SK-N-MC (cell line): ENCODE data around the gene PCGF3.

Experiments used
- DNase-seq: peaks from one replicate; pipeline ENCODE4 v3.0.0-alpha.2; 2011; ENCODE audit warnings: low read depth, low spot score
- H3K27ac ChIP-seq: fragments of 200-600 bp; sonication (generic); 2 replicates; pipeline ENCODE4 v1.5.1; 2016; ENCODE audit warnings: mixed run types
- H3K36me3 ChIP-seq: fragments of 200-600 bp; sonication (generic); 2 replicates; pipeline ENCODE4 v1.6.1; 2017; ENCODE audit warnings: antibody characterized with exemption, low read length, mixed read lengths; ENCODE audit not compliant: insufficient read depth
- H3K4me3 ChIP-seq: fragments of 200-600 bp; sonication (generic); 2 replicates; pipeline ENCODE4 v1.5.1; 2016
- H3K9ac ChIP-seq: fragments of 200-600 bp; sonication (generic); 2 replicates; pipeline ENCODE4 v1.8.0; 2017; ENCODE audit warnings: mixed run types, mixed read lengths; ENCODE audit not compliant: insufficient read length
- H3K9me3 ChIP-seq: fragments of 200-600 bp; sonication (generic); 2 replicates; pipeline ENCODE4 v1.6.1; 2017; ENCODE audit warnings: low read depth, mild to moderate bottlenecking, antibody characterized with exemption, low read length, moderate library complexity, mixed read lengths
- EZH2 ChIP-seq: fragments of 200-600 bp; sonication (generic); IDR thresholded peaks from one replicate; pipeline ENCODE4 v1.6.1; 2017; ENCODE audit warnings: antibody characterized with exemption
- FOXP2 ChIP-seq: optimal IDR thresholded peaks from 2 replicates; pipeline ENCODE3; 2011; ENCODE audit warnings: mild to moderate bottlenecking, moderate library complexity; ENCODE audit not compliant: insufficient read depth; ENCODE audit errors: extremely low read length, control extremely low read depth
- POLR2AphosphoS5 ChIP-seq: IDR thresholded peaks from 2 replicates; pipeline ENCODE4 v1.6.1; 2012; ENCODE audit warnings: mild to moderate bottlenecking, low read depth, low read length, borderline replicate concordance

PCGF3 gene

GRCh38 chr4:680551-680927 lies 25.1 kb upstream of the PCGF3 start:
- H3K9ac ChIP-seq = no peak overlapping the region
- DNase-seq = no peak
- TF ChIP-seq POLR2AphosphoS5 = no peak
- TF ChIP-seq FOXP2 = no peak
- no peak for TF ChIP-seq EZH2
- H3K9me3 ChIP-seq = no peaks in the 10 kb centered on the region
- no peak overlapping the region for H3K27ac ChIP-seq
- H3K36me3 ChIP-seq = no peaks in the 10 kb centered on the region
- no peak overlapping the region for H3K4me3 ChIP-seq

DNA sequence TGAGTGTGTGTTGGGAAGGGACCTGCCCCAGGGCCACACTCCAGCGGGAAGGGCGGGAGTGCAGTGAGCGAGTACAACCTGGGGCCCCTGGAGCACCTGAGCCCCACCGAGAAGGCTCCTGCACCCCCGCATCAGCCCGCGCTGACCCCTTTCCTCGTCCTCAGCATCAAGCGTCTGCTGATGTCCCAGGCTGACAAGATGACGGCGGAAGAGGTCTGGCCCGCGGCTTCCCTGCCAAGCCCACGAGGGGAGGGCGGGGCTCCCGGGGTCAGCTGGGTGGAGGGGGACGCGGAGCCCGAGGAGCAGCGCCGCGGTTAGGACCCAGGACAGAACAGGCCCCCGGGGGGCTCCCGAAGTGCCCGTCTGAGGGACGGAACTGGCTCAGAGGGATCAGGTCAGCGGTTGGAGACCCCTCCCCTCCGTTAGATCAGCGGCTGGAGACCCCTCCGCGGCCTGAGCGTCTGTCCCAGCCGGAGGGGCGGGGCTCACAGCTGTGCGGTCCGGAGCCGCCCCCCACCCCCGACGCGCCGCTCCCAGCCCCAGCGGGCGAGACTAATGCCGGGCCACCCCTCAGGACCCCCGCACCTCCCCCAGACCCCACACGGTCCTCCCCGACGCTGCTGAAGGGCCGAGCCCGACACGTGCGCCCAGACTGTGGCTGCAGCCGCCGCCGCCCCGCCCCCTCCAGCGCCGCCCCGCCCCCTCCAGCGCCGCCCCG lies 24.5 kb upstream of the PCGF3 start:
- Histone ChIP-seq H3K36me3 (no peaks in the 10 kb centered on the region), H3K9ac (no peak overlapping the region), H3K9me3 (no peaks in the 10 kb centered on the region), H3K27ac (no peak overlapping the region), H3K4me3 (no peak overlapping the region)
- no peak for DNase-seq
- TF ChIP-seq FOXP2 (no peak), EZH2 (no peak), POLR2AphosphoS5 (no peak; the same call in 1 of the 2 replicates)

DNA sequence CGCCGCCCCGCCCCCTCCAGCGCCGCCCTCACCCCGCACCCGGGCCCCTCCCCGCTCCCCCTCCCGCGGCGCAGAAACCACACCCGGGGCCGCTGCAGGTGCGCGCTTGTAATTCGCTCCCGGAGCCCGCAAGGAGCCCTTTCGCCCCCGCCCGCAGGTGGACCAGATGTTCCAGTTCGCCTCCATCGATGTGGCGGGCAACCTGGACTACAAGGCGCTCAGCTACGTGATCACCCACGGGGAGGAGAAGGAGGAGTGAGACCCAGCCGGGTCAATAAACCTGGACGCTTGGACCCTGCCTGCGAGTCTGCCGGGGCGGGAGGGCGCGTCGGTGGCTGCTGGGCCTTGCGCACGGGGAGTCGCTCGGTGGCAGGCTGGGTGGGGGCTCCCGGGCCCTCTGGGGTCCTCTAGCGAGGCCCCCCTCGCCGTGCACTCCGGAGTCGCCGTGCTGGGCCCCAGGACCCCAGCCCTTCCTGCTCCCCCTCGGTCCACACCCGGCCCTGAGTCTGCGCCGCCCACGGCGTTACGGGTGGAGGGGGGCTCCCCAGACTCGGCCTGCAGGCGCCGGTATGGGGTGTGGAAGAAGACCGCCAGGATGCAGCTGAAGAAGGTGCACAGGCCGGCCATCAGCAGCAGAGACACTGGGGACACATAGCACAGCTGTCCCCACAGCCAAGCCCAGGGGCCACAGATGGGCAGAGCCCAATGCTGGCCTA lies 23.7 kb upstream of the PCGF3 start:
- no peaks in the 10 kb centered on the region for H3K9me3 ChIP-seq
- no peak for DNase-seq
- H3K9ac ChIP-seq = no peak overlapping the region
- no peak overlapping the region for H3K27ac ChIP-seq
- no peak overlapping the region for H3K4me3 ChIP-seq
- H3K36me3 ChIP-seq = no peaks in the 10 kb centered on the region
- TF ChIP-seq POLR2AphosphoS5 = no peak
- TF ChIP-seq FOXP2 = no peak
- TF ChIP-seq EZH2 = no peak

GRCh38 chr4:682490-683172 lies 23.0 kb upstream of the PCGF3 start:
- TF ChIP-seq FOXP2 (no peak), EZH2 (no peak), POLR2AphosphoS5 (no peak)
- H3K36me3 ChIP-seq = no peaks in the 10 kb centered on the region
- H3K4me3 ChIP-seq = no peak overlapping the region
- no peak overlapping the region for H3K9ac ChIP-seq
- H3K27ac ChIP-seq = no peak overlapping the region
- DNase-seq = no peak
- no peaks in the 10 kb centered on the region for H3K9me3 ChIP-seq

- Histone ChIP-seq H3K27ac (no peak overlapping the region), H3K9ac (no peak overlapping the region), H3K4me3 (no peak overlapping the region), H3K36me3 (no peaks in the 10 kb centered on the region), H3K9me3 (no peaks in the 10 kb centered on the region)
- TF ChIP-seq EZH2 = no peak
- TF ChIP-seq POLR2AphosphoS5 = no peak
- TF ChIP-seq FOXP2 = no peak
- DNase-seq = no peak
Observed at GRCh38 chr4:683247-683897, 22.3 kb upstream of the PCGF3 start.

- TF ChIP-seq EZH2 (no peak), FOXP2 (no peak), POLR2AphosphoS5 (no peak)
- no peak for DNase-seq
- Histone ChIP-seq H3K9me3 (no peaks in the 10 kb centered on the region), H3K36me3 (no peaks in the 10 kb centered on the region), H3K27ac (no peak overlapping the region), H3K4me3 (no peak overlapping the region), H3K9ac (no peak overlapping the region)
Observed at GRCh38 chr4:683982-684622, 21.5 kb upstream of the PCGF3 start.

- no peaks in the 10 kb centered on the region for H3K9me3 ChIP-seq
- TF ChIP-seq FOXP2 (no peak), POLR2AphosphoS5 (no peak), EZH2 (no peak)
- no peak overlapping the region for H3K27ac ChIP-seq
- DNase-seq = no peak
- H3K36me3 ChIP-seq = no peaks in the 10 kb centered on the region
- H3K9ac ChIP-seq = no peak overlapping the region
- no peak overlapping the region for H3K4me3 ChIP-seq
Observed at GRCh38 chr4:684623-685327, 20.9 kb upstream of the PCGF3 start.
